Suppressor macrophage (primary cell): Measurements from ENCODE around the gene EFNA2.
A peak's percentile ranks its signal among the peaks of the same experiment; 100 is the strongest.
"Not testable (repeated sequence)": the region's sequence is repeated elsewhere in the genome, so short reads cannot be mapped to it uniquely, and the experiment has no call there.

Experiments used
- DNase-seq, 4 experiments: peaks; one replicate each; pipeline ENCODE4 v3.0.0-alpha.2; 2020 to 2022
- total RNA-seq, 17 experiments: gene quantifications; one replicate each; lab custom pipeline; 2026; ENCODE audit warnings: mixed read lengths in 6 of 17, inconsistent platforms in 3 of 17; lab: John Stamatoyannopoulos, UW

EFNA2 gene
- 0 to 0.88 (median 0) reads per million in 17 experiments for total RNA-seq

DNA sequence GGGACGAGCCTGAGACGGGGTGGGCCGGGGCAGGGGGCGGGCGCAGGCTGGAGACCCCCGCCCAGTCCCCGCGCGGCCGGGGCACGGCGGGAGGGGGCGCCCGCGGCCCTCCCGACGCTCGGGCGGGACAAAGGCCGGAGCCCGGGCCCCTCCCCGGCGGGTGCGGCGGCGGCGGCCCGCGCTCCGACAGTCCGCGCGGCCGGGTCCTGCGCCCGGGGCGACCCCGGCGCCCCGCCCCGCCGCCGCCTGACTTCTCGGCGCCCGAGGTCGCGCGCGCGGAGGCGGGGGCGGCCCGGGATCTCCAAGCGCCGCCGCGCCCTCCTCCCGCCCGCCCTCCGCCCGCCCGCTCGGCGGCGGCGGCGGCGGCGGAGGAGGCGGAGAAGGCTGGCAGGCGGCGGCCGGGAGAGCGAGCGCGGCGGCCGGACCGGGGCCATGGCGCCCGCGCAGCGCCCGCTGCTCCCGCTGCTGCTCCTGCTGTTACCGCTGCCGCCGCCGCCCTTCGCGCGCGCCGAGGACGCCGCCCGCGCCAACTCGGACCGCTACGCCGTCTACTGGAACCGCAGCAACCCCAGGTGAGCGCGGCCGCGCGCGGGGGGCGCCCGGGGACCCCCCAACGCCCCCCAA is at the start of gene EFNA2:
Gene EFNA2, plus strand, starts transcription at position 137 of the 624 bp plus-strand sequence. Its CDS starts 296 bp downstream, at position 433.
- peak in 1 of 4 experiments; percentile 46 for DNase-seq

DNA sequence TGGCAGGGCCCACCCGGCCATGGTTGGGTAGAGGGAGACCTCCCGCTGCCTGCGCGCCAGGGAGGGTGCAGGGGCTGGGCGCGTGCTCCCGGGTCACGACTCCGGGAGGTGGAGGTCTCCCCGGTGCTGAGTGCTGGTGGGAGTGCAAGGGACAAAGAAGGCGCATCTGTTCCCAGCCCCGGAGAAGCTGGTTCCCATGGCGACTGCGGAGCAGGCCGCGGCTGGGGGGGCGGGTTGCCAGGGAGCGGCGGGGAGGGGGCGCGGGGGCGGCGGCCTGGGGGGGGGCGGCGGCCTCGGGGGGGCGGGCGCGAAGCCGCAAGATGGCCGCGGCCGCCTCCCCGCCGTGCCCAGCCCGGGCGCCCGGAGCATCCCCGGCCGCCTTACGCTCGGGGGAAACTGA is 49.1 kb upstream of the EFNA2 start:
- DNase-seq = peak in 1 of 4 experiments; percentile 25

DNA sequence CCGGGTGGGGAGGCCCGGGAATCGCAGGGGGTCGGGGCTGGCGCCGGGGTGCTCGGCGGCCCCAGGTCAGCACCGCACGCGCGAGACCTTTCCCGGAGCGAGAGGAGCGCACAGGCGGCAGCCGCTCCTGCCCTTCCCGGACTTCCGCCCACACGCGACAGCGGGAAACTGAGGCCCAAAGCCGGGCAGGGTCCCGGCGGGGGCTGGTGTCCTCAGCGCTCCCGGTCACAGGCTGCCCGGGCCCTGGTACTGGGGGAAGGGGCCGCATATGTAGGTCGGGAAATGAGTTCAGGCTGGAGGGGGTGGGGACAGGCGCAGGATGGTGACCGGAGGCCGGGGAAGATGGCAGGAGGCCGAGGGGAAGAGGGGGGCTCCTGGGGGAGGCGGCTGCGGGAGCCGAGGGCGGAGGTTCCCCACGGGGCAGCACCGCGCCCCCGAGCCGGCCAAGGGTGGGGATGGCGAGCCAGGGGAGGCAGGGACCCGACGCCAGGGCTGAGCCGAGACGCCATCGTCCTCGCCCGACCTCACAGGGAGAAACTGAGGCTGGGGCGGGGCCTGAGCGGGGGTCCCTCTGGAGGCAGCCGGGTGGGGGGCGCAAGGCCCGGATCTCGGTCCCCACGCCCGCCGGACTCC is 48.5 kb upstream of the EFNA2 start:
- peak in 3 of 4 experiments; percentile 33 to 44 (median 42) for DNase-seq

DNA sequence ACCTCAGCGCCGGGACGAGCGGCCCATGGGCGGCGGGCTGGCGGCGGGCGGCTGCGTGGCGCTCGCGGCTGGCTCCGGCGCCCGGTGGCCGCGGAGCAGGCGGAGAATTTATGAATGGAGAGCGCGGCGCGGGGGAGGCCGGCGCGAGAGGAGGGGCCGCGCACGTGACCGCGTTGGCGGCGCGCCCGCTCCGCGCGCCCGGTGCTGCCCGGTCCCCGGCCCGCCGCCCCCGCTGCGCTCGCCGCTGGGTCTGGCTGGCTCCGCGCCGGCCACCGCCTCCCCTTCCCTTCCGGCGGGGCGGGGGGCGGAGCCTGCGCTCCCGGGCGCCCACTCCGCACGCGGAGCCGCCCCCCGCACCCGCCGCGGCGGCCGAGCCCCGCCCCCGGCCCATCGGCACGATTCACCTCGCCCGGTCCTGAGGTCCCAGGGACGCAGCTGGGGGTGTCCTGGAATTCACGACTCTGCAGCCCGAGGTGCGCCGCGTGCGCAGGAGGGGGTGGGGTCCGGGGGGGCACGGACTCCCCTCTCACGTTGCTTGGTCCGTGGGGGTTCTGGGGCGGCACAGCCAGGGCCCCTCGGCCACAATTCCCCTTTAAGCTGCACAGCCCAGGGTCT is 47.8 kb upstream of the EFNA2 start, which contains the start of gene CBARP:
Gene CBARP, minus strand, starts transcription at position 252 of the 615 bp plus-strand sequence. CDS start 1,905 bp downstream, outside the sequence.
- DNase-seq = peak; percentile 68 to 87 (median 70)

DNA sequence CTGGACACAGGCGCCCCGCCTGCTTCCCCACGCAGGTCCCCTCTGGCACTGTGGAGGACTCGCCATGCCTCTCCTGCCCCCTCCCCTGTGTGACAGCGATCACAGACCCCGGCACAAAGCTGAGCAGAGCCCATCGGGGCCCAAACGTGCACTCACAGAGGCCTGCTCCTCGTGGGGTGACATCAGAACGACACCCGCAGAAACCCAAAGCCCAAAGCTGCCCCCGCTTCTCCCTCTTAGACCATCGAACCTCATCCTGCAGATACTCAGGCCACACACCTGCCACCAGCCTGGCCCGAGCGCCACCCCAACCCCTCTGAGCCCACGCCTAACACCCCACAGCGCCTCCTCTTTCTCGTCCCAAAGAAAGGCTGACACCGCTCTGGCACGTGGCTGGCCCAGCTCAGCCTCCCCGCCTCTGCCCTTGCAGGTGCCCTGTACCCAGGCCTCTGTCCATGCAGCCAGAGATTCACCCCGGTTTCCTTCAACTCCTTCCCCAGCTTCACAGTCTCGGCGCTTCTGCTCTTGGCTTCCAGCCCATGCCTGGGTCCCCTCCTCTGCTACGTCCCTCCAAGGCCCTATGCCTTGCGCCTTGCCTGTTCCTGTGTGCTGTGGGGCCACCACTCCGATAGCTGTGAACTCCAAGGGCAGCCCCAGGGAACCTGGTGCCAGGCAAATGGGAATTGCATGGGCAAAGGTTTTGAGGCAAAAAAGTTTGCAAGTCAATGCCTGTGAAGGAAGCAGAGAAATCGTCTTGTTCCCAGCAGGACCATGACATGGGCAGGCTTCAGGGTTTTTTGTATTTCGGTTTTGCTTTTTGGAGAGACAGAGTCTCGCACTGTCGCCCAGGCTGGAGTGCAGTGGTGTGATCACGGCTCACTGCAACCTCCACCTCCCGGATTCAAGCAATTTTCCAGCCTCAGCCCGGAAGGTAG is 47.0 kb upstream of the EFNA2 start:
- DNase-seq = peak in 1 of 4 experiments; percentile 36

DNA sequence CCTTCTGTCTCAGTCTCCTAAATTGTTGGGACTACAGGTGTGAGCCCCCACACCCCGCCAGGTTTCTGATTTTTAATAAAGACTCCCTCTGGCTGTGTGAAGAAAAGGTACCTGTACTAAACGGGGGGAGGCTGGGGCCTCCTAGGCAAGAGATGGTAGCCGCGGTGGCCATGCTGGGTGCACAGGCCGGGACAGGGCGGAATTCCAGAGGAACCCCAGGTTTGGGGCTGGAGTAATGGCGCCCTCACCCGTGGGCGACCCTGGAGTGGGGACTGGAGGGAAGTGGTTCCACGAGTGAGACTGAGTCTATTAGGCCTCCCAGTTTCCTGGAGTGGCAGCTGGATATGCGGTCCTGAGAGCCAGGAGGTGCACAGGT is 46.3 kb upstream of the EFNA2 start:
- DNase-seq = peak in 1 of 4 experiments; percentile 45

DNA sequence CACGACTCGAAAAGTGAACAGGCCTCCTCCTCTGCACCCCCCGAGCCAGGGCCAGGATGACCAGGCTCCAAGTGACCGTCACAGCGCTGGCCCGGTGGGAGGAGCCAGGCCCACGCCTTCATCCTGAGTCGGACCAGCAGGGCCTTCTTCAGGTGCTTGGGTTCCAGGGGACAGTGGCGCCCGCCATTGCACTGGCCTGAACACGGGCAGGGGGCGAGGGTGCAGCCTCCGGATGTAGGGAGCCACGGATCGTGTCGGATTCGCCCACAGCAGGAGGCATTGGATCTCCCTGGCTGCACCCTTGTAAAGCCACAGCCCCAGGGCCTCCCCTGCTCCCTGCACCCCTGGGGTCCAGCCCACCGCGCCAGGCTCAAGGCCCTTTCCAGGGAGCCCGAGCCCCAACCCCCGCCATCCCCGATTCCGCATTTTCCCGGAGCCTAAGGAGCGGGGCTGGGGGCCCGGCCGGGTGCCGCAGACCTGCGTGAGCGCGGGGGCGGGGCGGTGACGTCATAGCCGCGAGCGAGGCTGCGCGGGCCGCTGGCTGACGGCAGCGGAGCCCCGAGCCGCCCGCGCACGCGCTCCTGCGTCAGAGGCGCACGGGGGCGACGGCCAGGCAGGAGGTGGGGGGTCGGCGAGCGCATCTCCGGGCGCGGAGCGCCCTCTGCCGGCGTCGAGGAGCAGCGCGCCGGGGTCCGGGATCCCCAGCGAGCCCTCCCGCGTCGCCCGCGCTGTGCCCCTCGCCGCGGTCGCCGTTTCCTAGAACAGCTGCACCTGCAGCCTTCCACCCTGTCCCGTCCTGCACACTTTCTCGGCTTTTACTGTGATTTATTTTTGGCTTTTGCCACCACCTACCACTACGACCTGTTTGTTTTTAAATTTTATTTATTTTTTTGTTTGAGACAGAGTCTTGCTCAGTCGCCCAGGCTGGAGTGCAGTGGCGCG is 45.6 kb upstream of the EFNA2 start:
- peak; percentile 97 to 99 (median 98) for DNase-seq

DNA sequence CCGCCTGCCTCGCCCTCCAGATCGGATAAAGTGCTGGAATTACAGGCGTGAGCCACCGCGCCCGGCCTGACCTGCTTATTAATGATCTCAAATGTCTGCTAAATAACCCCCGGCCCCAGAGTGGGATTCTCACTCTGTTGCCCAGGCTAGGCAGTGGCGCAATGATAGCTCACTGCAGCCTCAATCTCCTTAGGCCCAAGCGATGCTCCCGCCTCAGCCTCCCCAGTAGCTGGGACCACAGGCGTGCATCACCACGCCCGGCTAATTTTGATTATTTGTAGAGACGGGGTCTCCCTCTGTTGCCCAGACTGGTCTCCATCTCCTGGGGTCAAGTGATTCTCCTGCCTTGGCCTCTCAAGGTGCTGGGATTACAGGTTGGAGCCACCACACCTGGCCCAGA is 44.7 kb upstream of the EFNA2 start:
- no peak for DNase-seq

DNA sequence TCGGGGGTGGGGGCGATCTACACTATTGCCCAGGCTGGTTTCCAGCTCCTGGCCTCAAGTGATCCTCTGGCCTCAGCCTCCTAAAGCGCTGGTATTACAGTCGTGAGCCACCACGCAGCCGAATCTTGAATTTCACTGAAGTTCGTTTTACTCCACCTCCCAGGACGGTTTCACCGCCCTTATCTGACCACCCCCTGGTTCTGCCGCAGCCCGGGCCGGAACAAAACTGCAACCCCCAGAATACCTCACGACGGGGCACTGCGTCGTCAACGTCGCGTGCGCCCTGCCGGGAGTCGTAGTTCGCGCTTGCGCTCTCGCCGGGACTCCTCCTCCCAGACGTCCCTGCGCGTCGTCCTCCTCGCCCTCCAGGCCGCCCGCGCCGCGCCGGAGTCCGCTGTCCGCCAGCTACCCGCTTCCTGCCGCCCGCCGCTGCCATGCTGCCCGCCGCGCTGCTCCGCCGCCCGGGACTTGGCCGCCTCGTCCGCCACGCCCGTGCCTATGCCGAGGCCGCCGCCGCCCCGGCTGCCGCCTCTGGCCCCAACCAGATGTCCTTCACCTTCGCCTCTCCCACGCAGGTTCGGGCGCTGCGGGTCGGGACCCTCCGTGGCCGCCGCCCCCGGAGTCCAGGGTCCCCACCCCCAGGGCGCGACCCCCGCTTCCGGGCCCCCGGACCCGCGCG is 44.1 kb upstream of the EFNA2 start, which contains the start of gene ATP5F1D:
Gene ATP5F1D, plus strand, starts transcription at position 335 of the 679 bp plus-strand sequence. Its CDS starts 100 bp downstream, at position 435.
- DNase-seq = peak; percentile 97 to 99 (median 98)

DNA sequence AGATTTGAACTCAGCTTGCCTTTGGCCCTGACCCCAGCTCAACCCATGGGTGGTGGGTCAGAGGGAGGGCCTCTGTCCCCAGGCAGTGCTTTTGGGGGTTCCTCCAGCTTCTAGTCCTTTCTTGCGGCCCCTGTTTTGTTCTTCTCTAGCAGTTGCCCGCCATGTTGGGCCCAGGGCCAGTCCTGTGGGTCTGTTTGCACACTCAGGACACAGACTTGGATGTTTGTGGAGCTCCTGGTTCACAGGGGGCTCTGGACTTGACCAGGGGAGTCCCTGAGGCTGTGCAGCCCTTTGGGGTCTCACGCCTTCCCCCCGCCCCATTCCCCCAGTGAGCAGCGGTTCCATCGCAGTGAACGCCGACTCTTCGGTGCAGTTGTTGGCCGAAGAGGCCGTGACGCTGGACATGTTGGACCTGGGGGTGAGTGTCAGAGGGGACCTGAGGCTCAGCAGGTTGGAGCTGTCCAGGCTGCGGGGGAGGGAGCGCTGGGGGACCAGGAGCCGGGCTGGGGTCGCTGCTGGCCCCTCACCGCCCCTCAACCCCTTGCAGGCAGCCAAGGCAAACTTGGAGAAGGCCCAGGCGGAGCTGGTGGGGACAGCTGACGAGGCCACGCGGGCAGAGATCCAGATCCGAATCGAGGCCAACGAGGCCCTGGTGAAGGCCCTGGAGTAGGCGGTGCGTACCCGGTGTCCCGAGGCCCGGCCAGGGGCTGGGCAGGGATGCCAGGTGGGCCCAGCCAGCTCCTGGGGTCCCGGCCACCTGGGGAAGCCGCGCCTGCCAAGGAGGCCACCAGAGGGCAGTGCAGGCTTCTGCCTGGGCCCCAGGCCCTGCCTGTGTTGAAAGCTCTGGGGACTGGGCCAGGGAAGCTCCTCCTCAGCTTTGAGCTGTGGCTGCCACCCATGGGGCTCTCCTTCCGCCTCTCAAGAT is 41.6 kb upstream of the EFNA2 start:
- peak; percentile 88 to 93 (median 92) for DNase-seq

DNA sequence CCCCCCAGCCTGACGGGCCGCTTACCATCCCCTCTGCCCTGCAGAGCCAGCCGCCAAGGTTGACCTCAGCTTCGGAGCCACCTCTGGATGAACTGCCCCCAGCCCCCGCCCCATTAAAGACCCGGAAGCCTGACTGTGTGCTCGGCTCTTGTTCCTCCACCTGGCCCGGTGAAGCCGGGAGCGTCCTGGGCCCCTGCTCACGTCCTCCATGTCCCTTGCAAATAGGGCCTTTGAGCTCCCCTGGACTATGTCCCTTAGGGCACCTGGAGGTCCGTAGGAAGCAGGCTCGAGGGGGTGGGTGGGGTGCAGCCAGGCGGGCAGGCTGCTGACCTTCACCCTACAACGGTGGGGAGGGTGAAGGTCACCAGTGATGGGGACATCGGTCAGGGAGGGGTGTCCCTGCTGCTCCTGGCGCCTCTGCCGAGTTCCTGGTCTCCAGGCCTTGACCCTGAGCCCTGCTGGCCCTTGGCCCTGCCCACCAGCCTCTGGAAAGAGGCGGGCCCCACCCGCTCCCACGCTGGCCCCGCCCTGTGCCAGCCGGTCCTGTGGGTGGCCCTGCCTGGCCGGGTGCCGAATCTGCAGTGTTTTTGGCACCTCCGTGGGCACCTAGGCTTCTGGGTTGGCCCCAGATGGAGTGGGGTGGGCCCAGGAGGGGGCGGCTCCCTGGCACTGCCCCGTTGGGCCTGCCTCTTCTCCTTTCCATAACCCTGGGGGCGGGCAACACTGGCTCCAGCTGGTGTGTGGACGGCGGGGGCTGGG is 40.8 kb upstream of the EFNA2 start:
- DNase-seq = peak; percentile 87 to 93 (median 90)

DNA sequence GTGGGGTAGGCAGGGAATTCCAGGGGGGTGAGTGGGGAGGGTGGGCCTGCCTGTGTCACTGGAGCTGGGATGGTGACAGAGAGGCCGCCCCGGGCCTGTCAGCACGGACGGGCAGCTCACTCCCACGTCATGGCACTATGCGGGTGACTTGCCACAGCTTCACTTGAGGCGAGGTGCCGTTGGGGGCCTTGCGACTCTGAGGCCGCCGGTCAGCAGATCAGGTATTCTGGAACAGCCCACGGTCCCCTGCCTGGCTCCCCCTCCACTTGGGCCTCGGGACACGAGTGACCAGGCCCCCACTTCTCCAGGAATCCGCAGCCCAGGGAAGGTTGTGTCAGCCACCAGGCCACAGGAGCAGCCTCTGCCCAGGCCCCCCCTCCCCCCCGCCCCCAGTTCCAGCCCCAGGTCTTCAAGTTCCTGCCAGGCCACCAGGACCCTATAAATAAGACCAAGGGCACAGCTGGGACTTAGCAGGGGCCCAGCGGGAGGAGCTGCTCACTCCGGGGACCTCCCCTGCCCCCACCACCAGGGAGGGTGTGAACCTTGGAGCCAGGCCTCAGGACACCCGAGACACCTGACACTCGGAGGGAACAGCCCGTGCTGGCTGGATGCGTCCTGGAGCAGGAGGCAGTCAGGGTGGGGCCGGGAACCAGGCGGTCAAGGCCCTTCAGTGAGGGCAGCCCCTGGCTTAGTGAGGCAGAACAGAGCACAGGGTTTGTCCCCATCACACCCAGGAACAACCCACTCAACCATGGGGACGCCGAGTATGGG is 40.0 kb upstream of the EFNA2 start:
- no peak for DNase-seq

DNA sequence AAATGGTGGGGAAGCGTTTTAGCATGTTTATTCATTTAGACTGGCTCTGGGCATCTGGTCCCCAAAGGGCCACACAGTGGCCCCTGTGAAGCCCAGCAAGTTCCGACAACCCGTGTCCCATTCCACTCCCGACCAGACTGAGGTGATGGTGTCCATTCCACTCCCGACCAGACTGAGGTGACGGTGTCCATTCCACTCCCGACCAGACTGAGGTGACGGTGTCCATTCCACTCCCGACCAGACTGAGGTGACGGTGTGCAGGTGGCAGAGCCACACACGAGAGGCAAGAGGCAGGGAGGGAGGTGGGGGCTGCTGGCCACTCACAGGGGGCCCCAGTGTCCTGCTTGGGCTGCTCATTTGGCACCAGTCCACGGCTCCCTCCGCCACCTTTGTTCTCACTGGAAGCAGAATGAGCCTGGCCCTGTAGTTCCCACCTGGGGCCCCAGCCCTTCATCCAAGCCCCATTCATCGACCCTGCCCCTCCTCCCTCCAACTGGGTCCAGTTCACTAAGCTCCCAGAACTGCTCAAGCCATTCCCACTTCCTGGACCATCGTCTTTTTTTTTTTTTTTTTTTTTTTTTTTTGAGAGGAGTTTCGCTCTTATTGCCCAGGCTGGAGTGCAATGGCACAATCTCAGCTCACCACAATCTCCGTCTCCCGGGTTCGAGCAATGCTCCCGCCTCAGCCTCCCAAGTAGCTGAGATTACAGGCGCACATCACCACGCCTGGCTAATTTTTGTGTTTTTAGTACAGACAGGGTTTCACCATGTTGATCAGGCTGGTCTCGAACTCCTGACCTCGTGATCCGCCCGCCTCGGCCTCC is 39.2 kb upstream of the EFNA2 start:
- DNase-seq = not testable (repeated sequence)

DNA sequence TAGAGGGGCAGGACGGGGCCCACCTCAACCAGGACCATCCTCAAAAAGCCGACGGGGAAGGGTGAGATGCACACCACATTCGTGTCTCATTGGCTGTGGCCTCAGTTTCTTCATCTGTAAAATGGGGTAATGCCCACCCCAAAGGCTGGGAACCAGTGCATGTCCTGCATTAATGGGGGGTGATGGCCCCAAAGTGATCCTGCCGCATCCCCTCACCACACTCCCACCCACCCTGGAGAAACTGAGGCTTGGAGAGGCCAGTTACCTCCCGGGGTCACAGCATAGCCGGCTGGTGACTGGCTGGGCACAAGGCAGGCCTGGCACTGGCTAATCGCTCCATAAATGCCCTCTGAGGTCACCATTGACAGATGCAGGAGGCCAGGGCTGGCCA is 37.9 kb upstream of the EFNA2 start:
- no peak for DNase-seq

DNA sequence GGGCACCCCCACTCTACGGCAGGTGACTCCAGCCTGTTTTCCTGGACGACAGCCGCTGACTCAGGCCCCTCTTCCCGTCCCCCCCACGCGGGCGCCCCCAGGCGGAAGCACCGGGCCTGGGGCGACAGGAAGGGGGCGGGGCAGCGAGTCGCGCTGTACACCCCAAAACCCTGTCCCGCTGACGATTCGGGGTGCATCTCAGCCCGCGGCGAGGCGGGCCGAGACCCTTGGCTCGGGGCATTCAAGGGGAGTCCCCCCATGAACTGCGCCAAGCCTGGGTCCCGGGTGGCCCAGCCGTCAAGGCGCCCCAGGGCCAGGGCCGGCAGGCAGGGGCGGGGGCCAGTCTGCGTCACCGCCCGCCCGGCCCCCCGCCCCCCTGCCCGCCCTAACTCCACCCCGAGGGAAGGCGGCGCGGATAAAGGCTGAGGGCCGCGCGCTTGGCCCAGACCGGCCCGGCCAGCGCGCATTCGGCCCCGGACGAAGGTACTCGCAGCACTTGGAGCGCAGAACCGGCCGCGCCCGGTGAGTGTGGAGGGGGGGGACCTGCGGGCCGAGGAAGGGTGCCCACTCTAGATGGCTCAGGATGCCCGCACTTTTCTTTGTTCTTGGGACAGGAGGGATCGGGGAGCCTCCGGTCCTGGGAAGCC is 37.4 kb upstream of the EFNA2 start, which contains the start of gene MIDN:
Gene MIDN, plus strand, starts transcription at position 445 of the 647 bp plus-strand sequence. CDS start 1,714 bp downstream, outside the sequence.
- DNase-seq = peak; percentile 94 to 96 (median 95)

DNA sequence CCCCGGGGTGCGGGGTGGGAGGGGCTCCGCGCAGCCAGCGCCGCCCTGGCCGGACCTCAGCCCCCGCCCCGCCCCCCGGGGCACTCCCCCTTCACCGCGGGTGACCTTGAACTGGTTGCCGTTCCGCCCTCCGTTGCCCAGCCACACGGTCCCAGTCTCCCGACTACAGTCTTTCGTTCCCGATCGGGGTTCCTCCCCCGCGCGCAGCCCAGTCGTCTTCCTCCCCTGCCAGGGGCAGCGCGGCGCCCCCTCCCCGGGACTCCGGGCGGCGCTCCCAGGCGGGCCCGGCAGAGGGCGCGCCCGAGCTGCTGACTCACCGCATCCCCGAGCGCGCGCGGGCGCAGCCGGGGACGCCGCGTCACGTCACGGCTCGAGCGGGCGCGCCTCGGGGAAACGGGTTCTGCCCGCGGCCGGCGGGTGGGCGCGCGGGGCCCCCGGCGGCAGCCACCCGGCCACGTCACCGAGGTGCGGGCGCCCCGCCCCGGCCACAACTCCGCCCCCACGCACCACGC is 36.8 kb upstream of the EFNA2 start:
- peak; percentile 88 to 95 (median 92) for DNase-seq
